Liver (tissue), 9 donors: Measurements from ENCODE around the gene CLEC2A. TPM values are rescaled to one million over a fixed set of nuclear protein-coding genes. Genes with fewer than 3 reads are reported as not detected.
"Not testable (repeated sequence)": the region's sequence is repeated elsewhere in the genome, so short reads cannot be mapped to it uniquely, and the experiment has no call there.

Source experiments
- DNase-seq: peaks from one replicate; pipeline ENCODE4 v3.0.0-alpha.2; 2017; ENCODE audit warnings: low spot score
- H3K27ac ChIP-seq, 2 donors: one replicate each; pipeline ENCODE4 v1.7.0; 2013; ENCODE audit warnings: inconsistent platforms in 2 of 2, low read length in 2 of 2, control low read depth in 1 of 2, low read depth in 1 of 2, mild to moderate bottlenecking in 1 of 2
- H3K27me3 ChIP-seq, 4 donors: one replicate each; pipeline versions ENCODE4 v1.6.1 to v1.7.0; 2013; ENCODE audit warnings: low read length in 3 of 4, inconsistent platforms in 1 of 4, mild to moderate bottlenecking in 1 of 4, moderate library complexity in 1 of 4; ENCODE audit not compliant: control insufficient read depth in 4 of 4, insufficient read depth in 4 of 4
- H3K36me3 ChIP-seq, 4 donors: one replicate each; pipeline versions ENCODE4 v1.6.1 to v1.7.0; 2013; ENCODE audit warnings: low read length in 3 of 4, mild to moderate bottlenecking in 3 of 4, low read depth in 1 of 4, moderate library complexity in 1 of 4; ENCODE audit not compliant: control insufficient read depth in 4 of 4, insufficient read depth in 3 of 4
- H3K4me1 ChIP-seq, 4 donors: one replicate each; pipeline versions ENCODE4 v1.6.1 to v1.7.0; 2013; ENCODE audit warnings: low read length in 3 of 4, mild to moderate bottlenecking in 3 of 4, moderate library complexity in 1 of 4; ENCODE audit not compliant: control insufficient read depth in 4 of 4, insufficient read depth in 4 of 4
- H3K4me3 ChIP-seq, 3 donors: one replicate each; pipeline versions ENCODE4 v1.6.1 to v1.7.0; 2013; ENCODE audit warnings: low read length in 3 of 3, control low read depth in 1 of 3, low read depth in 1 of 3, mild to moderate bottlenecking in 1 of 3
- H3K9ac ChIP-seq, 2 donors: one replicate each; pipeline ENCODE4 v1.7.0; 2013; ENCODE audit warnings: low read length in 2 of 2, mild to moderate bottlenecking in 2 of 2, moderate library complexity in 2 of 2, control low read depth in 1 of 2, low read depth in 1 of 2
- H3K9me3 ChIP-seq, 4 donors: one replicate each; pipeline versions ENCODE4 v1.6.1 to v1.7.0; 2013; ENCODE audit warnings: low read length in 3 of 4; ENCODE audit not compliant: control insufficient read depth in 4 of 4
- ATF3 ChIP-seq: IDR thresholded peaks from 2 replicates; pipeline ENCODE4 v1.6.1; 2016; ENCODE audit warnings: antibody characterized with exemption
- CTCF ChIP-seq: fragments of 150-350 bp; IDR thresholded peaks from 2 replicates; pipeline ENCODE4 v1.5.1; 2017; ENCODE audit warnings: improper control_type of control experiment, low read depth, low read length; ENCODE audit not compliant: missing input control
- EGR1 ChIP-seq, 2 donors: IDR thresholded peaks; 2 replicates each; pipeline ENCODE4 v1.6.1; 2016 to 2018; ENCODE audit warnings: antibody characterized with exemption in 2 of 2, low read depth in 2 of 2
- FOXA1 ChIP-seq: IDR thresholded peaks from 2 replicates; pipeline ENCODE4 v1.6.1; 2016; ENCODE audit warnings: antibody characterized with exemption
- FOXA2 ChIP-seq: IDR thresholded peaks from 2 replicates; pipeline ENCODE4 v1.6.1; 2016; ENCODE audit warnings: antibody characterized with exemption
- GABPA ChIP-seq, 2 donors: IDR thresholded peaks in 1 of 2; conservative IDR thresholded peaks in 1 of 2; 2 replicates each; pipeline ENCODE4 v1.6.1; 2016; ENCODE audit warnings: antibody characterized with exemption in 2 of 2, mild to moderate bottlenecking in 1 of 2, moderate library complexity in 1 of 2
- HNF4A ChIP-seq, 2 donors: conservative IDR thresholded peaks; 2 replicates each; pipeline ENCODE4 v1.6.1; 2016; ENCODE audit warnings: antibody characterized with exemption in 2 of 2, mild to moderate bottlenecking in 2 of 2
- HNF4G ChIP-seq: IDR thresholded peaks from 2 replicates; pipeline ENCODE4 v1.6.1; 2016; ENCODE audit warnings: antibody characterized with exemption
- JUND ChIP-seq, 2 donors: IDR thresholded peaks; 2 replicates each; pipeline ENCODE4 v1.6.1; 2016; ENCODE audit warnings: antibody characterized with exemption in 2 of 2
- MAX ChIP-seq: IDR thresholded peaks from 2 replicates; pipeline ENCODE4 v1.6.1; 2016; ENCODE audit warnings: antibody characterized with exemption
- NR2F2 ChIP-seq: IDR thresholded peaks from 2 replicates; pipeline ENCODE4 v1.6.1; 2016; ENCODE audit warnings: antibody characterized with exemption
- RAD21 ChIP-seq, 2 donors: IDR thresholded peaks; 2 replicates each; pipeline ENCODE4 v1.6.1; 2016; ENCODE audit warnings: antibody characterized with exemption in 2 of 2, mild to moderate bottlenecking in 2 of 2
- REST ChIP-seq: IDR thresholded peaks from 2 replicates; pipeline ENCODE4 v1.6.1; 2016; ENCODE audit warnings: antibody characterized with exemption, mild to moderate bottlenecking
- RXRA ChIP-seq, 2 donors: IDR thresholded peaks; 2 replicates each; pipeline ENCODE4 v1.6.1; 2017 to 2018; ENCODE audit warnings: antibody characterized with exemption in 2 of 2, mild to moderate bottlenecking in 1 of 2
- SP1 ChIP-seq: IDR thresholded peaks from 2 replicates; pipeline ENCODE4 v1.6.1; 2018; ENCODE audit warnings: antibody characterized with exemption, mild to moderate bottlenecking
- TAF1 ChIP-seq: conservative IDR thresholded peaks from 2 replicates; pipeline ENCODE4 v1.6.1; 2016; ENCODE audit warnings: antibody characterized with exemption, mild to moderate bottlenecking
- YY1 ChIP-seq: IDR thresholded peaks from 2 replicates; pipeline ENCODE4 v1.6.1; 2016; ENCODE audit warnings: antibody characterized with exemption, mild to moderate bottlenecking
- ZBTB33 ChIP-seq: IDR thresholded peaks from 2 replicates; pipeline ENCODE4 v1.6.1; 2016; ENCODE audit warnings: antibody characterized with exemption
- WGBS: extraction: QIAGEN DNeasy Blood & Tissue Kit; methylation state at CpG from one replicate; pipeline ENCODE4 v1.1.7; 2013; 5-methylcytosine and 5-hydroxymethylcytosine counted together
- polyA plus RNA-seq, 2 donors: library from polyadenylated mRNA; stranded (reverse) in 1 of 2; unstranded in 1 of 2; fragments of 200-250 nt in 1 of 2; fragments of >200 nt in 1 of 2; fragmentation: Nextera tagmentation in 1 of 2; extraction: Ambion mirVana in 1 of 2; gene quantifications; one replicate each; pipeline versions ENCODE4 v1.2.1 to v1.2.3, GENCODE V29; 2013 to 2015
- total RNA-seq, 2 donors: library from RNA; depleted of rRNA; stranded (reverse); fragments of >200 nt; gene quantifications; one replicate each; pipeline ENCODE4 v1.2.3, GENCODE V29; 2014
- donor health status: healthy.
- donor health status: healthy.
- donor health status: healthy.
- donor health status: healthy.
- donor health status: healthy.

The CLEC2A gene
- total and polyA plus RNA-seq, 4 donors, result not detected

- peaks cover 0 to 7% (median 0%) of the 10 kb centered on the region in 4 donors for H3K27me3 ChIP-seq
- H3K27ac ChIP-seq, result no peak overlapping the region
- no peak overlapping the region for H3K9ac ChIP-seq
- TF ChIP-seq NR2F2 (no peak), ATF3 (no peak), FOXA2 (no peak), ZBTB33 (no peak), RXRA (IDR thresholded peaks at IDR 0.05) (no peak), FOXA1 (no peak), EGR1 (IDR thresholded peaks at IDR 0.05; ENCODE audit: low read depth in 2 of 2) (no peak), HNF4A (conservative IDR thresholded peaks at IDR 0.05) (no peak), SP1 (no peak), RAD21 (IDR thresholded peaks at IDR 0.05) (no peak)
- H3K4me1 ChIP-seq, result no peaks in the 10 kb centered on the region
- DNase-seq, result no peak
- no peaks in the 10 kb centered on the region for H3K9me3 ChIP-seq
- H3K36me3 ChIP-seq, result no peaks in the 10 kb centered on the region
- H3K4me3 ChIP-seq, result no peak overlapping the region
Measured at GRCh38 chr12:9977916-9978315, 45.7 kb upstream of the CLEC2A start.

GRCh38 chr12:9976626-9977025, 44.5 kb upstream of the CLEC2A start:
- not testable (repeated sequence) for H3K4me3 ChIP-seq, H3K9me3 ChIP-seq, H3K4me1 ChIP-seq, DNase-seq, H3K27ac ChIP-seq, H3K36me3 ChIP-seq, H3K9ac ChIP-seq, H3K27me3 ChIP-seq
- 61% methylated on average over 5 of the region's 5 CpGs for whole genome bisulfite sequencing

- no peak overlapping the region for H3K9ac ChIP-seq
- WGBS, result 79% methylated on average over 2 of the region's 2 CpGs
- peaks cover 0 to 6% (median 0%) of the 10 kb centered on the region in 4 donors for H3K27me3 ChIP-seq
- H3K27ac ChIP-seq, result no peak overlapping the region
- DNase-seq, result no peak
- H3K4me3 ChIP-seq, result no peak overlapping the region
- TF ChIP-seq MAX (no peak), ZBTB33 (no peak), JUND (IDR thresholded peaks at IDR 0.05) (no peak), NR2F2 (no peak), FOXA1 (no peak), SP1 (no peak), RXRA (IDR thresholded peaks at IDR 0.05) (no peak), TAF1 (no peak), GABPA (IDR thresholded peaks at IDR 0.05 in 1 of 2, conservative IDR thresholded peaks at IDR 0.05 in 1 of 2) (no peak), ATF3 (no peak), RAD21 (IDR thresholded peaks at IDR 0.05) (no peak), EGR1 (IDR thresholded peaks at IDR 0.05; ENCODE audit: low read depth in 2 of 2) (no peak), HNF4G (no peak), YY1 (no peak), REST (no peak), FOXA2 (no peak), HNF4A (conservative IDR thresholded peaks at IDR 0.05) (no peak), CTCF (no peak)
- no peaks in the 10 kb centered on the region for H3K4me1 ChIP-seq
- H3K9me3 ChIP-seq, result no peaks in the 10 kb centered on the region
- no peaks in the 10 kb centered on the region for H3K36me3 ChIP-seq
Measured at GRCh38 chr12:9975614-9976013, 43.4 kb upstream of the CLEC2A start.
